HG03280 (cell line): Measurements from ENCODE around the gene CIROP.

ENCODE experiments used
- ATAC-seq: cut with Tn5 transposase; IDR thresholded peaks from one replicate; pipeline ENCODE4 v1.9.1; 2021; ENCODE audit warnings: mild to moderate bottlenecking, moderate library complexity; ENCODE audit not compliant: unreplicated experiment

Gene CIROP

GRCh38 chr14:23068789-23069412 is 35.9 kb downstream of the CIROP start:
- peak; percentile 75 for ATAC-seq

- ATAC-seq: no peak
Observed at GRCh38 chr14:23067847-23068788, 36.7 kb downstream of the CIROP start.

GRCh38 chr14:23066855-23067744 is 37.7 kb downstream of the CIROP start:
- no peak for ATAC-seq

GRCh38 chr14:23066368-23066767 is 38.4 kb downstream of the CIROP start:
- ATAC-seq: no peak

GRCh38 chr14:23063601-23064000 is 41.2 kb downstream of the CIROP start:
- ATAC-seq: no peak

GRCh38 chr14:23062002-23062401 is 42.8 kb downstream of the CIROP start:
- ATAC-seq: no peak

GRCh38 chr14:23060536-23061260 is 44.1 kb downstream of the CIROP start:
- no peak for ATAC-seq

GRCh38 chr14:23058654-23059504 is 45.9 kb downstream of the CIROP start:
- ATAC-seq: no peak

- ATAC-seq: peak; percentile 59
Observed at GRCh38 chr14:23057757-23058653, 46.8 kb downstream of the CIROP start.

- ATAC-seq: peak; percentile 55
Observed at GRCh38 chr14:23056956-23057756, 47.6 kb downstream of the CIROP start, which contains the start of gene CDH24. Gene CDH24, minus strand, starts transcription at chr14:23057520. Its CDS starts 1,787 bp downstream, at chr14:23055733.

GRCh38 chr14:23056145-23056955 is 48.4 kb downstream of the CIROP start:
- ATAC-seq: peak; percentile 47

GRCh38 chr14:23055621-23056144 is 49.1 kb downstream of the CIROP start:
- no peak for ATAC-seq

GRCh38 chr14:23055147-23055550 is 49.6 kb downstream of the CIROP start:
- ATAC-seq: no peak

GRCh38 chr14:23054000-23054811 is 50.6 kb downstream of the CIROP start:
- ATAC-seq: no peak

GRCh38 chr14:23053426-23053825 is 51.4 kb downstream of the CIROP start:
- no peak for ATAC-seq

- ATAC-seq: no peak
Observed at GRCh38 chr14:23052671-23053070, 52.1 kb downstream of the CIROP start.
